Measurements from ENCODE around the gene TARBP2. TPM values are rescaled to one million over a fixed set of nuclear protein-coding genes. Genes with fewer than 3 reads are reported as not detected.

TARBP2 gene
- total RNA-seq, 3 donors from 2014 or later, result 24.8 to 45.1 (median 37.0) TPM

GRCh38 chr12:53492830-53493609 lies 8.1 kb upstream of the TARBP2 start:
- Histone ChIP-seq H3K27me3 (no peaks in the 10 kb centered on the region), H3K4me1 (peaks cover 0 to 8% of the 10 kb centered on the region in 2 donors), H3K27ac (peak overlapping the region; percentile 95 to 97), H3K4me3 (peak overlapping the region; percentile 49 to 71 (median 65)), H3K9me3 (no peaks in the 10 kb centered on the region), H3K36me3 (no peaks in the 10 kb centered on the region)
- peak; percentile 92 for TF ChIP-seq POLR2A (IDR thresholded peaks at IDR 0.05)
- peak; percentile 81 to 94 (median 92) for TF ChIP-seq POLR2AphosphoS5 (IDR thresholded peaks at IDR 0.05)
- TF ChIP-seq CTCF (IDR thresholded peaks at IDR 0.05), result peak in 2 of 3 donors; percentile 11 to 25
- intact Hi-C loops (cut with DNase I; ENCODE audit: low total_unique reads), result no loop called here
- peak; percentile 93 to 95 for DNase-seq (ENCODE audit: low spot score in 2 of 2)

GRCh38 chr12:53493610-53494391 lies 7.3 kb upstream of the TARBP2 start:
- intact Hi-C loops (cut with DNase I; ENCODE audit: low total_unique reads), result no loop called here
- no peak for DNase-seq (ENCODE audit: low spot score in 2 of 2)
- Histone ChIP-seq H3K27ac (peak overlapping the region; percentile 95 to 97), H3K4me1 (peaks cover 0 to 8% of the 10 kb centered on the region in 2 donors), H3K27me3 (no peaks in the 10 kb centered on the region), H3K4me3 (peak overlapping the region; percentile 49 to 71 (median 65)), H3K9me3 (no peaks in the 10 kb centered on the region), H3K36me3 (no peaks in the 10 kb centered on the region)
- TF ChIP-seq POLR2A (IDR thresholded peaks at IDR 0.05) (no peak), CTCF (IDR thresholded peaks at IDR 0.05) (no peak), POLR2AphosphoS5 (IDR thresholded peaks at IDR 0.05) (no peak)

GRCh38 chr12:53495903-53496751 lies 5.0 kb upstream of the TARBP2 start:
- intact Hi-C loops (cut with DNase I; ENCODE audit: low total_unique reads), result no loop called here
- H3K4me1 ChIP-seq, result peaks cover 0 to 8% of the 10 kb centered on the region in 2 donors
- no peaks in the 10 kb centered on the region for H3K36me3 ChIP-seq
- no peaks in the 10 kb centered on the region for H3K9me3 ChIP-seq
- TF ChIP-seq CTCF (IDR thresholded peaks at IDR 0.05) (no peak), POLR2AphosphoS5 (IDR thresholded peaks at IDR 0.05) (no peak), POLR2A (IDR thresholded peaks at IDR 0.05) (no peak)
- peak overlapping the region in 1 of 3 donors; percentile 20 for H3K4me3 ChIP-seq
- H3K27me3 ChIP-seq, result no peaks in the 10 kb centered on the region
- H3K27ac ChIP-seq, result peak overlapping the region; percentile 48 to 76
- peak in 1 of 2 donors; percentile 57 for DNase-seq (ENCODE audit: low spot score in 2 of 2)

GRCh38 chr12:53496752-53497032 lies 4.4 kb upstream of the TARBP2 start:
- peak overlapping the region in 1 of 3 donors; percentile 20 for H3K4me3 ChIP-seq
- no peak for TF ChIP-seq CTCF (IDR thresholded peaks at IDR 0.05)
- TF ChIP-seq POLR2A (IDR thresholded peaks at IDR 0.05), result no peak
- TF ChIP-seq POLR2AphosphoS5 (IDR thresholded peaks at IDR 0.05), result no peak
- no peak for DNase-seq (ENCODE audit: low spot score in 2 of 2)
- intact Hi-C loops (cut with DNase I; ENCODE audit: low total_unique reads), result no loop called here
- H3K4me1 ChIP-seq, result peaks cover 1 to 11% of the 10 kb centered on the region in 2 donors
- peak overlapping the region; percentile 48 to 76 for H3K27ac ChIP-seq
- H3K27me3 ChIP-seq, result no peaks in the 10 kb centered on the region
- H3K9me3 ChIP-seq, result no peaks in the 10 kb centered on the region
- no peaks in the 10 kb centered on the region for H3K36me3 ChIP-seq
